Fibroblast of mammary gland (primary cell): ENCODE measurements around the gene GSTM1.

Source experiments
- DNase-seq: peaks from one replicate; pipeline ENCODE4 v3.0.0-alpha.2; 2010; ENCODE audit warnings: low read depth
- H3K4me3 ChIP-seq: 2 replicates; pipeline ENCODE4 v1.5.1; 2011; ENCODE audit warnings: low read depth, mild to moderate bottlenecking, low read length, moderate library complexity; ENCODE audit not compliant: control insufficient read depth
- TF ChIP-seq, protein P1 (sequence below): conservative IDR thresholded peaks from 2 replicates; pipeline ENCODE4 v1.5.1; 2011; ENCODE audit warnings: low read depth, low read length, inconsistent platforms; ENCODE audit not compliant: control insufficient read depth, insufficient read depth

The GSTM1 gene

GRCh38 chr1:109687641-109688499 is at the start of gene GSTM1:
TSS of gene GSTM1 (plus strand) at chr1:109687817. CDS start at chr1:109687874, 57 bp downstream.
- peak within 1 kb of the TSS; percentile 51 for H3K4me3 ChIP-seq
- TF ChIP-seq, protein P1, sequence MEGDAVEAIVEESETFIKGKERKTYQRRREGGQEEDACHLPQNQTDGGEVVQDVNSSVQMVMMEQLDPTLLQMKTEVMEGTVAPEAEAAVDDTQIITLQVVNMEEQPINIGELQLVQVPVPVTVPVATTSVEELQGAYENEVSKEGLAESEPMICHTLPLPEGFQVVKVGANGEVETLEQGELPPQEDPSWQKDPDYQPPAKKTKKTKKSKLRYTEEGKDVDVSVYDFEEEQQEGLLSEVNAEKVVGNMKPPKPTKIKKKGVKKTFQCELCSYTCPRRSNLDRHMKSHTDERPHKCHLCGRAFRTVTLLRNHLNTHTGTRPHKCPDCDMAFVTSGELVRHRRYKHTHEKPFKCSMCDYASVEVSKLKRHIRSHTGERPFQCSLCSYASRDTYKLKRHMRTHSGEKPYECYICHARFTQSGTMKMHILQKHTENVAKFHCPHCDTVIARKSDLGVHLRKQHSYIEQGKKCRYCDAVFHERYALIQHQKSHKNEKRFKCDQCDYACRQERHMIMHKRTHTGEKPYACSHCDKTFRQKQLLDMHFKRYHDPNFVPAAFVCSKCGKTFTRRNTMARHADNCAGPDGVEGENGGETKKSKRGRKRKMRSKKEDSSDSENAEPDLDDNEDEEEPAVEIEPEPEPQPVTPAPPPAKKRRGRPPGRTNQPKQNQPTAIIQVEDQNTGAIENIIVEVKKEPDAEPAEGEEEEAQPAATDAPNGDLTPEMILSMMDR: peak; percentile 21
- DNase-seq: peak; percentile 60

GRCh38 chr1:109639063-109639840 is 48.4 kb upstream of the GSTM1 start:
- DNase-seq: no peak
- TF ChIP-seq, protein P1: no peak
- no peak overlapping the region for H3K4me3 ChIP-seq

DNA sequence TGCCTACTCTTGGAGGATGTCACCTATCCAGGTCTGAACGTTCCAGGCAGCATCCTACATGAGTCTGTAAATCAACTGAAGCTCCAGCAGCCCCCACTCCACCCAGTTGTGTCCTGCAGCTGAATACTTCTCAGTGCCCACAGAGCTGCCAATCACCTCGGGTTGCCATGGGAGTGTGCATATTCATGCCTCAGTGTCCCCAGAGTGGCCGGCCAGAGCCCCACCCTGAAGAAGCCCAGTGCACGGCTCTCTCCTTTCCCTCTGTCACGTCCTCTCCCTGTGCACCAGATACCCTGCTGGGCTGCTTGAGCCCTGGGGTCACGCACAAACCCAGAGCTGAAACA is 47.8 kb upstream of the GSTM1 start:
- H3K4me3 ChIP-seq: no peak overlapping the region
- TF ChIP-seq, protein P1: no peak
- DNase-seq: no peak

DNA sequence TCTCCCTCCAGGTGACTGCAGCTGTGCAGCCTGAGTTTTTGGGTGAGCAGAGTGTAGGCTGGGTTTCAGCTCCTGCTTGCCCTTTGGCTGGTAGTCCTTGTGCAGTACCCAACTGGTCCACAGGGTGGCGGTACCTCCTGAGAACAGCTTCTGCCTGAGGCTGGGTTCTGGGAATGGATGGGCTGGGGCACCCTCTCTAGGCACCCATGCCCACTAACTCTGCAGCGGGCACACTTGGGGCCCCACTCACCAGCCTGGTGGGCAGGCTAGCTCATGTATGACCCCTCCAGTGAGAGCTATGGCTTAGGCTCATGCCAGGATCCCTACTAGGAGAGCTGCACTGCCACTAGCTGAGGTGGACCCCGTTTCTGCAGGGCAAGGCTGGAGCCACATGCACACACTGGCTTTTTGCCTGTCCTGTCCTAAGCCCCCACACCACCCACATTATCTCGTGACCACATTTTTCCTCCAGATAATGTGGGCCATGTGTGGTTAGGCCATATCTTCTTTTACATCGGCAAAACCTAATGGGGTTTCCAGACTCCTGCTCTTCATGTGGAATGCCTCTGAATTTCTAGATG is 47.2 kb upstream of the GSTM1 start:
- DNase-seq: peak; percentile 66
- H3K4me3 ChIP-seq: no peak overlapping the region
- TF ChIP-seq, protein P1: peak; percentile 96

- H3K4me3 ChIP-seq: no peak overlapping the region
- TF ChIP-seq, protein P1: no peak
- DNase-seq: no peak
These were observed 46.4 kb upstream of the GSTM1 start for GRCh38 chr1:109641078-109641740.

- TF ChIP-seq, protein P1: no peak
- DNase-seq: no peak
- H3K4me3 ChIP-seq: no peak overlapping the region
These were observed 45.8 kb upstream of the GSTM1 start for GRCh38 chr1:109641861-109642260.
